GM18499 (cell line): ENCODE results near the gene KRTAP10-11.
"Not testable (repeated sequence)": the region's sequence is repeated elsewhere in the genome, so short reads cannot be mapped to it uniquely, and the experiment has no call there.

ENCODE experiments used
- ATAC-seq: cut with Tn5 transposase; IDR thresholded peaks from one replicate; pipeline ENCODE4 v1.9.1; 2021; ENCODE audit warnings: moderate number of reproducible peaks; ENCODE audit not compliant: insufficient read depth, unreplicated experiment

KRTAP10-11 gene, protein sequence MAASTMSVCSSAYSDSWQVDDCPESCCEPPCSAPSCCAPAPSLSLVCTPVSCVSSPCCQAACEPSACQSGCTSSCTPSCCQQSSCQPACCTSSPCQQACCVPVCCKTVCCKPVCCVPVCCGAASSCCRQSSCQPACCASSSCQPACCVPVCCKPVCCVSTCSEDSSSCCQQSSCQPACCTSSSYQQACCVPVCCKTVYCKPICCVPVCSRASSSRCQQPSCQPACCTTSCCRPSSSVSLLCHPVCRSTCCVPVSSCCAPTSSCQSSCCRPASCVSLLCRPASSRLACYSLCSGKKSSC

DNA sequence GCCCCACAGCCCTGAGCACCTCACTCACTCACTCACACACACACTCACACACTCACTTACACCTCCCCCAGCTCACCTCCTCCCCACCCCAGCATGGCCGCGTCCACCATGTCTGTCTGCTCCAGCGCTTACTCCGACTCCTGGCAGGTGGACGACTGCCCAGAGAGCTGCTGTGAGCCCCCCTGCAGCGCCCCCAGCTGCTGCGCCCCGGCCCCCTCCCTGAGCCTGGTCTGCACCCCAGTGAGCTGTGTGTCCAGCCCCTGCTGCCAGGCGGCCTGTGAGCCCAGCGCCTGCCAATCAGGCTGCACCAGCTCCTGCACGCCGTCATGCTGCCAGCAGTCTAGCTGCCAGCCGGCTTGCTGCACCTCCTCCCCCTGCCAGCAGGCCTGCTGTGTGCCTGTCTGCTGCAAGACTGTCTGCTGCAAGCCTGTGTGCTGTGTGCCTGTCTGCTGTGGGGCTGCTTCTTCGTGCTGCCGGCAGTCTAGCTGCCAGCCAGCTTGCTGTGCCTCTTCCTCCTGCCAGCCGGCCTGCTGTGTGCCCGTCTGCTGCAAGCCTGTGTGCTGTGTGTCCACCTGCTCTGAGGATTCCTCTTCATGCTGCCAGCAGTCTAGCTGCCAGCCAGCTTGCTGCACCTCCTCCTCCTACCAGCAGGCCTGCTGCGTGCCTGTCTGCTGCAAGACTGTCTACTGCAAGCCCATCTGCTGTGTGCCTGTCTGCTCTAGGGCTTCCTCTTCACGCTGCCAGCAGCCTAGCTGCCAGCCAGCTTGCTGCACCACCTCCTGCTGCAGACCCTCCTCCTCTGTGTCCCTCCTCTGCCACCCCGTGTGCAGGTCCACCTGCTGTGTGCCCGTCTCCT, at the start of gene KRTAP10-11:
Gene KRTAP10-11, plus strand, starts transcription at position 49 of the 856 bp plus-strand sequence. Its CDS starts 45 bp downstream, at position 94.
- not testable (repeated sequence) for ATAC-seq

GRCh38 chr21:44598061-44598460, 48.2 kb upstream of the KRTAP10-11 start:
- no peak for ATAC-seq

DNA sequence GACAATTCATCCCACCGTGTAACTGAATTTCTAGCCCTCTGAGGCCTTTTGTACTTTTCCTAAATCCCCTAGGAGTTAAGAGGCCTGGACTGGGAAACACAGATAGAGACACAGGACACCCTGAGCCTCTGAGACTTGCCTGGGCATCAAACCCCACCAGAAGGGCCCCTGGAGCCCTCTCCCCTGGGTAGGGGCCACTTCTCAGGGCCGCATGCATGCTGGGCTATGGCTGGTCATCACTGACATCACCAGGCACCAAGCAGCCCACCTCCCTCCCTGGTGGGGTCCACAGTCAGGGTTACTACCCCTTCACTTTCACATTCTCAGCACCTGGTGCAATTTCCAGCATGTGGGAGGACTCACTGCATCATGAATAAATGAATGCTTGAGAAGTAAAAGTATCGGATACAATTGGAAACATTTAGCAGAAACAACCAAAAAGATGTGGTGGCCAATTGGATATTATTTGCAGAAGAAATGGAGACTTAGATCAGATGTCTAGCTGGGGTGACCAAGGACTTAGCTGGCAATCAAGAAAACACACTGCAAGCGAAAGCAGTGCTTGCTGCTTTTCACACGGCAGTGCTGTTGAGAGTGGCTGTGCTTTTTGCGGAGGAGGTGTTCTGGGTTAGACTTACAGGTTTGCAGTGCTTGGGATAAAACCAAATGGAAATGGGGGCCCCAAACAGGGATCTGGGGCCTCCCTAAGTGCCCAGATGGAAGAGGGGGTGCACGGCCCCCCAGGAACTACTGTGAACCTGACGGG, 46.8 kb upstream of the KRTAP10-11 start:
- ATAC-seq = no peak

GRCh38 chr21:44600118-44600978, 45.9 kb upstream of the KRTAP10-11 start, which contains the start of gene KRTAP10-7:
Gene KRTAP10-7, plus strand, starts transcription at chr21:44600597. Its CDS starts 25 bp downstream, at chr21:44600622.
- ATAC-seq = not testable (repeated sequence)

- ATAC-seq = not testable (repeated sequence)
These were observed 45.1 kb upstream of the KRTAP10-11 start for GRCh38 chr21:44601091-44601490.

- no peak for ATAC-seq
These were observed 44.4 kb upstream of the KRTAP10-11 start for GRCh38 chr21:44601596-44602462.

GRCh38 chr21:44602463-44602850, 43.8 kb upstream of the KRTAP10-11 start:
- no peak for ATAC-seq

DNA sequence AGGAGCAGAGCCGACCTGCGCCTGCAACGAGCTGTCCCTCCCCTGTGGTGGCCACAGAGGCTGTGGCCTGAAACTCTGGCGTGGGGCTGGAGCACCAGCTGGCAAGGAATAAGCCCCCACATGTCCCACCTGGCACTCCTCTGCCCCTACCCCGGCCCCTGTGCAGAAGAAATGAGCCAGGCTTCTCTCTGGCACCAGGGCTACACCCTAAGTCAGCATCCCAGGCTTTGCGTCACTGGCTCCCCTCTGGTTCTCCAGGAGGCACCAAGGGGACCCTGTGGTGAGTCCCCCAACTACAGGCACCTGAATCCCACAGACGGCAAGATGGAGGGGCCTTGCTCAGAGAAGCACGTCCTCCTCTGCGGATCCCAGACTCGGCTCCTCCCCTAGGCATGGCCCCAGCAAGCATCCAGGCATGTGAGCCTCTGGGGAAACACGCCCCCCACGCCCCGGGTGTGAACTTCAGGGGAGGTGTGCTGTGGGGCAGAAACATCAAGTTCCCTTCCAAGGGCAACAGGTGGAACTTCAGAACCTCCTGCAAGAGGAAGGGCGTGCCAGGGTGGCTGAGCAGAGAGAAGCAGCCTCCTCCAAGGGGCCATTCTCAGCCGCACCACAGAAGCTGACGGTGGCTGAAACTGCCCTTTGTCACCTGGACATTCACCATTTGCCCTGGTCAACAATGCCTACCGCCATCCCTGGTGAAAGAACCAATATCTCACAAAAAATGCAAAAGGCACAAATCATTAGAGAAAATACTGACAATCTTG, 42.9 kb upstream of the KRTAP10-11 start:
- no peak for ATAC-seq

GRCh38 chr21:44603911-44604310, 42.3 kb upstream of the KRTAP10-11 start:
- no peak for ATAC-seq

DNA sequence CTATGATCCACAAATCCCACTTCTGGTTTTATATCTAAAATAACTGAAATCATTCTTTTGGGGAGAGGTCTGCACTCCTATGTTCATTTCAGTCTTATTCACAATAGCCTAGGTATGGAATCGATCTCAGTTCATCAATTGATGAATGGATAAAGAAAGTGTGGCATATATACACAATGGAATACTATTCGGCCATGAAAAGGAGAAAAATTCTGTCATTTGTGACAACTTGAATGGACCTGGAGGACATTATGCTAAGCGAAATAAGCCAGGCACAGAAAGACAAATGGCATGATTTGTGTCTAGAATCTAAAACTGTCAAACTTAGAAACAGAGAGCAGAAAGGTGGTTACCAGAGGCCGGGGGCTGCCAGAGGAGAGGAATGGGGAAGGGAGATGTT, 39.7 kb upstream of the KRTAP10-11 start:
- no peak for ATAC-seq

DNA sequence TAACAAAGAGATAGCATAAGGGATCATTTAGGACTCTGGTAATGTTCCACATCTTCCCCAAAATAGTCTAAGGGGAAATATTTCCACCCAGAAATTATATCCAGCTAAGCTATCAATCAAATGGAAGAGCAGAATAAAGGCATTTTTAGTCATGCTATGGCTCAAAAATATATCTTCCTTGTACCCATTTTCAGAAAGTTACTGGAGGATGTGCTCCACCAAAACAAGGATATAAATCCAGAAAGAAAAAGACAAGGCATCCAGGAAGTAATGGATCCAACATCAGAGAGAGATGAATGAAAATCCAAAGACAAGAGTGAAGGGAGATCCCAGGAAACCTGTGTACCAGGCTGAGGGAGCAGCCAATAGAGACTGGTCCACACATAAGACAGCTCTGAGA, 37.0 kb upstream of the KRTAP10-11 start:
- ATAC-seq = no peak

DNA sequence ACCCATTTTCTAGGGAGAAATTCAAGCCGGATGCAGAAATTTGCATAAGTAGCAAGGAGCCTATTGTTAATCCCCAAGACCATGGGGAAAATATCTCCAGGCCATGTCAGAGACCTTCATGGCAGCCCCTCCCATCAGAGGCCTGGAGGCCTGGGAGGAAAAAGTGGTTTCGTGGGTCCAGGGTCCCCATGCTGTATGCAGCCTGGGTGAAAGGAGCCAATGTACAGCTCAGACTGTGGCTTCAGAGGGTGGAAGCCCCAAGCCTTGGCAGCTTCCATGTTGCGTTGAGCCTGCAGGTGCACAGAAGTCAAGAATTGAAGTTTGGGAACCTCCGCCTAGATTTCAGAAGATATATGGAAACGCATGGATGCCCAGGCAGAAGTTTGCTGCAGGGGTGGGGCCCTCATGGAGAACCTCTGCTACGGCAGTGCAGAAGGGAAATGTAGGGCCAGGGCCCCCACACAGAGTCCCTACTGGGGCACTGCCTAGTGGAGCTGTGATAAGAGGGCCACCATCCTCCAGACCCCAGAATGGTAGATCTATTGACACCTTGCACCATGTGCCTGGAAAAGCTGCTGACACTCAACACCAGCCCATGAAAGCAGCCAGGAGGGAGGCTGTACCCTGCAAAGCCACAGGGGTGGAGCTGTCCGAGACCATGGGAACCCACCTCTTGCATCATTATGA, 35.9 kb upstream of the KRTAP10-11 start:
- ATAC-seq = not testable (repeated sequence)

- ATAC-seq = no peak
These were observed 34.7 kb upstream of the KRTAP10-11 start for GRCh38 chr21:44611551-44611950.

DNA sequence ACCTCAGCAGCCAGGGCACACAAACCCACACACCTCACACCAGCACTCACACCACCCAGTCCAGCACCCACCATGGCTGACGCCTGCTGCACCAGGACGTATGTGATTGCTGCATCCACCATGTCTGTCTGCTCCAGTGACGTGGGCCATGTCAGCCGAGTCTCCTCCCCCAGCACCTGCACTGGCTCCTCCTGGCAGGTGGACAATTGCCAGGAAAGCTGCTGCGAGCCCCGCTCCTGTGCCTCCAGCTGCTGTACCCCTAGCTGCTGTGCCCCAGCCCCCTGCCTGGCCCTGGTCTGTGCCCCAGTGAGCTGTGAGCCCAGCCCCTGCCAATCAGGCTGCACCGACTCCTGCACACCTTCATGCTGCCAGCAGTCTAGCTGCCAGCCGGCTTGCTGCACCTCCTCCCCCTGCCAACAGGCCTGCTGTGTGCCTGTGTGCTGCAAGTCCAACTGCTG, 34.2 kb upstream of the KRTAP10-11 start, which contains the start of gene KRTAP10-8:
Gene KRTAP10-8, plus strand, starts transcription at position 51 of the 458 bp plus-strand sequence. Its CDS starts 22 bp downstream, at position 73.
- ATAC-seq = no peak

GRCh38 chr21:44612669-44613229, 33.5 kb upstream of the KRTAP10-11 start:
- no peak for ATAC-seq

DNA sequence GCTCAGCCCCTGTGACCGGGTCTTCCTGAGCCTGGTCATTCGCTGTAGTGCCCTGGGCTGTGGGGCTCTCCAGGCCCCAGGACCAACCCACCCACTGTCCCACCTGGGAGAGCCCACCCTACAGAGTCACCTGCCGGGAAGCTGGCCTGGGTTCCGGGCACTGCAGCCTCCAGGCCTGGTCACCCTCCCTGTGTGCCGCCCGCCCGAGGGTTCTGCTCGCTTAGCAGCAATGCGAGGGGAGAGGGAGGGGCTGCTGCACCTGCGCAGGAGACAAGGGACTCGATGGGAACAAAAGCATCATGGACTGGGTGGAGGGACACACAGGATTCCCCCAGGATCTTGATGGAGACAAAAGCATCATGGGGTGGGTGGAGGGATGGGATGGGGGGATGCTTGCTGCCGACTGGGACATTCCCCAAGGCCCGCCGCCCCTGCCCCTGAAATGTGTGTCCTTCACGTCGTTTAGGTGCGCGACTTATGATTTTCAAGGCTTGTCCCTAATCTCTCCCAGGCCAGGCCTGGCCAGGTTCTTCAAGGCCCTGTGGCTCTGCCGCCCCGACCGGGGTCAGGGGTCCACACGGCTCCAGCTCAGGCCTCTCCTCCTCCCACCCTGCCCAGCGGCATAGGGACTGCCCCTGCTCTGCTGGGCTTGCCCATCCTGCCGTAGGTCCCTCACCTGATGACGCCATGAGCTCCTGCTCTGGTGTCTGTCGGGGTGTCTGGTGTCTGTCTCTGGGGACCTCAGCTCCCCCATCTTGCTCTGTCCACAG, 32.6 kb upstream of the KRTAP10-11 start:
- ATAC-seq = no peak
